Keratinocyte (primary cell): ENCODE data around the gene ARID5B. TPM values are rescaled to one million over a fixed set of nuclear protein-coding genes. Genes with fewer than 3 reads are reported as not detected.

Experiments used
- DNase-seq: peaks from one replicate; pipeline ENCODE4 v3.0.0-alpha.2; 2011; ENCODE audit warnings: low read depth, missing footprints, low spot score
- FAIRE-seq: peaks from 2 replicates; lab custom pipeline; 2011; peaks lifted over from hg19 to GRCh38; lab: Jason Lieb, UNC
- H2AFZ ChIP-seq: 2 replicates; pipeline ENCODE4 v1.6.0; 2012; ENCODE audit warnings: low read length, control low read depth, inconsistent platforms; ENCODE audit not compliant: control insufficient read depth
- H3K27ac ChIP-seq: 2 replicates; pipeline ENCODE4 v1.5.1; 2011; ENCODE audit warnings: low read length; ENCODE audit not compliant: control insufficient read depth, insufficient read depth
- H3K27me3 ChIP-seq: 3 replicates; pipeline ENCODE4 v1.6.0; 2011; ENCODE audit warnings: low read length; ENCODE audit not compliant: control insufficient read depth, insufficient read depth; ENCODE audit errors: extremely low read depth
- H3K36me3 ChIP-seq, 2 experiments: 2 replicates in 1 of 2; 3 replicates in 1 of 2; pipeline ENCODE4 v1.5.1; 2011; ENCODE audit warnings: low read length in 2 of 2, mild to moderate bottlenecking in 1 of 2; ENCODE audit not compliant: control insufficient read depth in 2 of 2, insufficient read depth in 2 of 2; ENCODE audit errors: extremely low read depth in 1 of 2
- H3K4me1 ChIP-seq: 3 replicates; pipeline ENCODE4 v1.5.1; 2011; ENCODE audit warnings: low read length; ENCODE audit not compliant: control insufficient read depth, insufficient read depth; ENCODE audit errors: extremely low read depth
- H3K4me2 ChIP-seq: 3 replicates; pipeline ENCODE4 v1.6.0; 2011; ENCODE audit warnings: low read depth, low read length; ENCODE audit not compliant: control insufficient read depth, insufficient read depth; ENCODE audit errors: extremely low read depth
- H3K4me3 ChIP-seq, 3 experiments: fragments of 200-600 bp in 1 of 3; sonication (generic) in 1 of 3; 2 replicates in 2 of 3; 3 replicates in 1 of 3; pipeline ENCODE4 v1.5.1; 2011 to 2016; ENCODE audit warnings: low read length in 3 of 3, mild to moderate bottlenecking in 3 of 3, control low read depth in 2 of 3, inconsistent platforms in 1 of 3, low read depth in 1 of 3, mixed read lengths in 1 of 3, mixed run types in 1 of 3, moderate library complexity in 1 of 3; ENCODE audit not compliant: control insufficient read depth in 2 of 3, insufficient read depth in 2 of 3; ENCODE audit errors: extremely low read depth in 1 of 3
- H3K79me2 ChIP-seq: 2 replicates; pipeline ENCODE4 v1.6.0; 2012; ENCODE audit warnings: low read length; ENCODE audit not compliant: control insufficient read depth, insufficient read depth
- H3K9ac ChIP-seq: 3 replicates; pipeline ENCODE4 v1.6.0; 2011; ENCODE audit warnings: low read length; ENCODE audit not compliant: control insufficient read depth, insufficient read depth; ENCODE audit errors: extremely low read depth
- H3K9me1 ChIP-seq: 3 replicates; pipeline ENCODE4 v1.6.0; 2011; ENCODE audit warnings: low read length; ENCODE audit not compliant: control insufficient read depth, insufficient read depth; ENCODE audit errors: extremely low read depth
- H3K9me3 ChIP-seq: 2 replicates; pipeline ENCODE4 v1.5.1; 2012; ENCODE audit warnings: low read depth, low read length; ENCODE audit not compliant: control insufficient read depth
- H4K20me1 ChIP-seq: 3 replicates; pipeline ENCODE4 v1.6.0; 2011; ENCODE audit warnings: low read length; ENCODE audit not compliant: control insufficient read depth, insufficient read depth; ENCODE audit errors: extremely low read depth
- EZH2 ChIP-seq: IDR thresholded peaks from one replicate; pipeline ENCODE4 v1.6.1; 2012; ENCODE audit warnings: inconsistent platforms, mild to moderate bottlenecking, low read length, moderate library complexity
- dilution Hi-C: fragments of 300-500 bp; cut with MboI; formaldehyde crosslinking; loops from one replicate; pipeline ENCODE4 v1.7.0; 2020; ENCODE audit warnings: low sequenced_read_pairs; ENCODE audit not compliant: extremely low pct_ligation_motif_present
- polyA plus RNA-seq, 5 experiments: library from polyadenylated mRNA; depleted of rRNA in 3 of 5; stranded (reverse) in 3 of 5; stranded (forward) in 1 of 5; unstranded in 1 of 5; fragments of >200 nt; gene quantifications; 1 replicate in 1 of 5; 2 replicates in 3 of 5; 3 replicates in 1 of 5; pipeline versions ENCODE4 v1.2.1 to v1.2.3, GENCODE V29; 2011 to 2012; ENCODE audit warnings: missing spikeins in 2 of 5, low read depth in 1 of 5, low replicate concordance in 1 of 5
- TF ChIP-seq, protein P1 (sequence below), 3 experiments: IDR thresholded peaks in 1 of 3; conservative IDR thresholded peaks in 1 of 3; optimal IDR thresholded peaks in 1 of 3; 2 replicates in 2 of 3; 3 replicates in 1 of 3; pipeline versions ENCODE3 to v1.5.1; 2011; ENCODE audit warnings: low read length in 3 of 3, mild to moderate bottlenecking in 3 of 3, moderate library complexity in 2 of 3, control low read depth in 1 of 3, inconsistent platforms in 1 of 3; ENCODE audit not compliant: insufficient read depth in 2 of 3; ENCODE audit errors: extremely low read depth in 1 of 3

The ARID5B gene
- polyA plus RNA-seq, 1 donor (not counting 4 experiments of a cell fraction or from before 2014, with no cell fraction given) = 7.0 TPM

DNA sequence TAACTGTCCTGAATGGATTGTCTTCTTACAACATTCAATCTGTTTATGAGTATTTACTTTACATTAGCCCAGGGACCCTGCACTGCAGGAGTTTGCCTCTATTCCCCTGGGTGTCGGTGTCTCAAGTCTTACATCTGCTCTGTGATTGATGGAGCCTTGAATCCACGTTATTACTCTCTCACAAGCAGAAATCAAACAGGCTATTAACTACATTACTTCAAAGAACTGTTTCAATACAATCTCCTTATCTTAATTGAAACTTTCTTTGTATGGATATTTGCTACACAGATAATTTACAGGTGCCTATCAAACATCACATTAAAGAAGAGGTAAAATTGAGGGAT lies 3.1 kb upstream of the ARID5B start:
- dilution Hi-C loops = no loop called here
- Histone ChIP-seq H3K27ac (peak overlapping the region; percentile 23), H3K36me3 (no peaks in the 10 kb centered on the region), H3K4me2 (peak overlapping the region; percentile 67), H4K20me1 (no peaks in the 10 kb centered on the region), H3K4me1 (peaks cover 42% of the 10 kb centered on the region), H3K27me3 (no peaks in the 10 kb centered on the region), H3K9me1 (no peaks in the 10 kb centered on the region), H2AFZ (no peak overlapping the region), H3K4me3 (peak overlapping the region in 1 of 3 experiments; percentile 4), H3K9ac (no peak overlapping the region), H3K79me2 (peaks cover 8% of the 10 kb centered on the region), H3K9me3 (no peaks in the 10 kb centered on the region)
- TF ChIP-seq, protein P1, sequence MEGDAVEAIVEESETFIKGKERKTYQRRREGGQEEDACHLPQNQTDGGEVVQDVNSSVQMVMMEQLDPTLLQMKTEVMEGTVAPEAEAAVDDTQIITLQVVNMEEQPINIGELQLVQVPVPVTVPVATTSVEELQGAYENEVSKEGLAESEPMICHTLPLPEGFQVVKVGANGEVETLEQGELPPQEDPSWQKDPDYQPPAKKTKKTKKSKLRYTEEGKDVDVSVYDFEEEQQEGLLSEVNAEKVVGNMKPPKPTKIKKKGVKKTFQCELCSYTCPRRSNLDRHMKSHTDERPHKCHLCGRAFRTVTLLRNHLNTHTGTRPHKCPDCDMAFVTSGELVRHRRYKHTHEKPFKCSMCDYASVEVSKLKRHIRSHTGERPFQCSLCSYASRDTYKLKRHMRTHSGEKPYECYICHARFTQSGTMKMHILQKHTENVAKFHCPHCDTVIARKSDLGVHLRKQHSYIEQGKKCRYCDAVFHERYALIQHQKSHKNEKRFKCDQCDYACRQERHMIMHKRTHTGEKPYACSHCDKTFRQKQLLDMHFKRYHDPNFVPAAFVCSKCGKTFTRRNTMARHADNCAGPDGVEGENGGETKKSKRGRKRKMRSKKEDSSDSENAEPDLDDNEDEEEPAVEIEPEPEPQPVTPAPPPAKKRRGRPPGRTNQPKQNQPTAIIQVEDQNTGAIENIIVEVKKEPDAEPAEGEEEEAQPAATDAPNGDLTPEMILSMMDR (optimal IDR thresholded peaks at IDR 0.05 in 1 of 3, IDR thresholded peaks at IDR 0.05 in 1 of 3, conservative IDR thresholded peaks at IDR 0.05 in 1 of 3; ENCODE audit: extremely low read depth in 1 of 3, insufficient read depth in 2 of 3, low read length in 3 of 3) = no peak
- no peak for TF ChIP-seq EZH2
- DNase-seq (no peak), FAIRE-seq (peak; percentile 17)

DNA sequence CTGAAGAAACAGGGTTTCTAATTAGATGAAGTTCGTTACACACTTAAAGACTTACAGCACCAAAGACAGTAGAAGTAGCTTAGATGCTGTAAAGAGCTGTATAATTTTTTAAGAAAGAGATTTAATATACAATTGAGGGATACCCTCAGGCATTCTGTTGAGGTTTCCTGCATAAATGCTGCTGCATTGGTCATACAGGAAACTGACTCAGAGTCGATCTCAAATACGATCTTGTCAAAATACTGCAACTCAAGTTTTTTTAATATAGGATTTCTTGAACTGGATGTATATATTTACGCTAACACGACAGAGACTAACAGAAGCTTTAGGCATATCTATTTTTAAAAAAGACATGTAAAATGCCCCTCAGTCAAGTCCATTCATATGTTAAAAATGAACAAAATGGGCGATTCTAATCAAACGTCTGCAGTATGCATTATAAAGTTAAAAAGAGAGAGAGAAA lies 2.4 kb upstream of the ARID5B start:
- no peaks in the 10 kb centered on the region for H3K27me3 ChIP-seq
- peak overlapping the region; percentile 99 for H3K27ac ChIP-seq
- FAIRE-seq (peak; percentile 79), DNase-seq (no peak)
- peaks cover 10% of the 10 kb centered on the region for H3K79me2 ChIP-seq
- dilution Hi-C loops = no loop called here
- peak overlapping the region in 2 of 3 experiments; percentile 73 to 89 for H3K4me3 ChIP-seq
- H4K20me1 ChIP-seq = no peaks in the 10 kb centered on the region
- no peaks in the 10 kb centered on the region for H3K9me3 ChIP-seq
- H3K9me1 ChIP-seq = no peaks in the 10 kb centered on the region
- H3K9ac ChIP-seq = peak overlapping the region; percentile 96
- H3K36me3 ChIP-seq = no peaks in the 10 kb centered on the region
- peaks cover 43% of the 10 kb centered on the region for H3K4me1 ChIP-seq
- TF ChIP-seq, protein P1 (optimal IDR thresholded peaks at IDR 0.05 in 1 of 3, IDR thresholded peaks at IDR 0.05 in 1 of 3, conservative IDR thresholded peaks at IDR 0.05 in 1 of 3; ENCODE audit: extremely low read depth in 1 of 3, insufficient read depth in 2 of 3, low read length in 3 of 3) = no peak
- TF ChIP-seq EZH2 = no peak
- H2AFZ ChIP-seq = no peak overlapping the region
- peak overlapping the region; percentile 96 for H3K4me2 ChIP-seq
